GM06990 (cell line): Measurements from ENCODE around the gene SLC15A2.

Experiments
- DNase-seq: peaks from one replicate; pipeline ENCODE4 v3.0.0-alpha.2; 2011; ENCODE audit not compliant: insufficient read length; ENCODE audit errors: extremely low read depth
- H3K27me3 ChIP-seq: replicated peaks from 2 replicates; pipeline ENCODE4 v1.6.0; 2011; ENCODE audit warnings: low read length; ENCODE audit not compliant: control insufficient read depth, insufficient read depth
- H3K36me3 ChIP-seq: 2 replicates; pipeline ENCODE4 v1.5.1; 2011; ENCODE audit warnings: low read length; ENCODE audit not compliant: control insufficient read depth, insufficient read depth
- H3K4me3 ChIP-seq: replicated peaks from 2 replicates; pipeline ENCODE4 v1.5.1; 2011; ENCODE audit warnings: low read depth, mild to moderate bottlenecking, control low read depth, low read length
- TF ChIP-seq, protein P1 (sequence below): IDR thresholded peaks from 2 replicates; pipeline ENCODE4 v1.5.1; 2011; ENCODE audit warnings: low read length, control low read depth, mild to moderate bottlenecking, inconsistent platforms; ENCODE audit not compliant: insufficient read depth, poor library complexity, severe bottlenecking

Gene SLC15A2

GRCh38 chr3:121895121-121895520 is 920 bp downstream of the SLC15A2 start:
- H3K27me3 ChIP-seq: no peaks in the 10 kb centered on the region
- H3K4me3 ChIP-seq: no peak overlapping the region
- TF ChIP-seq, protein P1, sequence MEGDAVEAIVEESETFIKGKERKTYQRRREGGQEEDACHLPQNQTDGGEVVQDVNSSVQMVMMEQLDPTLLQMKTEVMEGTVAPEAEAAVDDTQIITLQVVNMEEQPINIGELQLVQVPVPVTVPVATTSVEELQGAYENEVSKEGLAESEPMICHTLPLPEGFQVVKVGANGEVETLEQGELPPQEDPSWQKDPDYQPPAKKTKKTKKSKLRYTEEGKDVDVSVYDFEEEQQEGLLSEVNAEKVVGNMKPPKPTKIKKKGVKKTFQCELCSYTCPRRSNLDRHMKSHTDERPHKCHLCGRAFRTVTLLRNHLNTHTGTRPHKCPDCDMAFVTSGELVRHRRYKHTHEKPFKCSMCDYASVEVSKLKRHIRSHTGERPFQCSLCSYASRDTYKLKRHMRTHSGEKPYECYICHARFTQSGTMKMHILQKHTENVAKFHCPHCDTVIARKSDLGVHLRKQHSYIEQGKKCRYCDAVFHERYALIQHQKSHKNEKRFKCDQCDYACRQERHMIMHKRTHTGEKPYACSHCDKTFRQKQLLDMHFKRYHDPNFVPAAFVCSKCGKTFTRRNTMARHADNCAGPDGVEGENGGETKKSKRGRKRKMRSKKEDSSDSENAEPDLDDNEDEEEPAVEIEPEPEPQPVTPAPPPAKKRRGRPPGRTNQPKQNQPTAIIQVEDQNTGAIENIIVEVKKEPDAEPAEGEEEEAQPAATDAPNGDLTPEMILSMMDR: no peak
- no peak for DNase-seq
- H3K36me3 ChIP-seq: peaks cover 2% of the 10 kb centered on the region

GRCh38 chr3:121895736-121896135 is 1.5 kb downstream of the SLC15A2 start:
- H3K27me3 ChIP-seq: no peaks in the 10 kb centered on the region
- DNase-seq: no peak
- TF ChIP-seq, protein P1: no peak
- H3K36me3 ChIP-seq: peaks cover 2% of the 10 kb centered on the region
- no peak overlapping the region for H3K4me3 ChIP-seq

DNA sequence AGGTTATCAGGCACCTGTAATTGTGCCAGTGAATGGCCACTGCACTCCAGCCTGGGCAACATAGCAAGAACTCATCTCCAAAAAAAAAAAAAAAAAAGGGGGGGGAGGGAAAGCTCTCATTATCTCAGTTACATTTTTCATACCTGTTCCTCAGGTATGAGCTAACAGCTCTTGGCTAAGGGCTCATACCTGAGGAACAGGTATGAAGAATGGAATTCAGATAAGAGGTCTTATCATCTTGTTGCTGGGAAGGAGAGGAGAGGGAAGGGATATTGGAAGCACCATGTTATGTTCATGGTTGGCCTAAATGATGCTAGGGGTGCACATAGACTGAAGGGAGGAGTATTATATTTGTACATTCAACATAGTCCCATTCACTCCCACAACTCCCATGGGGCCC is 2.6 kb downstream of the SLC15A2 start:
- TF ChIP-seq, protein P1: no peak
- DNase-seq: no peak
- Histone ChIP-seq H3K4me3 (no peak overlapping the region), H3K36me3 (peaks cover 2% of the 10 kb centered on the region), H3K27me3 (no peaks in the 10 kb centered on the region)

DNA sequence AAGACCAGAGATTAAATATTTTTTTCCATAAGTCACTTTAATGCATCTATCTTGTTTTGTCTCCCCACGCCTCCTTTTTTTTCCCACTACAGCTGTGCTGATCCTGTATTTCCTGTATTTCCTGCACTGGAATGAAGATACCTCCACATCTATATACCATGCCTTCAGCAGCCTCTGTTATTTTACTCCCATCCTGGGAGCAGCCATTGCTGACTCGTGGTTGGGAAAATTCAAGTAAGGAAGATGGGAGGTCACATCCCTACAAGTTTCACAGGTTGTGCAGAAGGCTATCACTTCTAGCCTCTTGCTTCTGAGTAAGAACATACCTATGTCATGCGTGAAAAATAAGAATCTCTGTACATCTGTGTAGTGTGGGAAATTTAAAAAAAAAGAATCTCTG is 3.1 kb downstream of the SLC15A2 start:
- no peaks in the 10 kb centered on the region for H3K27me3 ChIP-seq
- no peak for DNase-seq
- TF ChIP-seq, protein P1: no peak
- H3K4me3 ChIP-seq: no peak overlapping the region
- peaks cover 2% of the 10 kb centered on the region for H3K36me3 ChIP-seq

DNA sequence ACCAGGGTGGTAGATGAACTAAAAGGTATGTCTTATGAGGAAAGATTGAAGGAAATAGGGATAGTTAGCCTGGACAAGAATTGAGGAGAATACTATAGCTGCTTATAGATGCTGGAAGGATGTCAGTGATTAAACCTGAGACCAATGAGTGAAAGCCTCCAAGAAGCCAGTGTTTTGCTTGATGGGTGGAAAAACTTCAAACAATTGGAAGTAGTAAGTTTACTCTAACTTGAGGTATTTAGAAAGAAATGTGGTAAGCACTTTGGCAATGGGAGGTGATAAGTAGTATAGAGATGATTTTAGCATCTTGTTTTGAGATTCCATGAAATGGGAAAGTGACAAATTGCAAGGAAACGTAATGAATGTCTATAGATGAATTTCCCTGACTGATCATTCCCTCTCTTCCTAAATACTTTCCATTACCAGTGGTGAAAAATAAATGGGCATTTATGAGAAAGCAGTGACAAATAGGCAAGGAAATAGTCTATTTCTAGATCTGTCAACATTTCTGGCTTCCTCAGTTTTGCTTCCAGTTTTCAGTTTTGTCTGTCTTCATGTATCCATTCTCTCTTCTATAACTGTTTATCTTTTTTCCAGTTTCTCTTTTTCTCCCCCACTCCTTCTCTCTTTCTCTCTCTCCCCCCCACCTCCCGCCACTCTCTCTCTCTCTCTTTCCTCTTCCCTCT is 19.2 kb downstream of the SLC15A2 start:
- DNase-seq: no peak
- peaks cover 6% of the 10 kb centered on the region for H3K36me3 ChIP-seq
- no peak overlapping the region for H3K4me3 ChIP-seq
- no peaks in the 10 kb centered on the region for H3K27me3 ChIP-seq
- TF ChIP-seq, protein P1: no peak
